Measurements from ENCODE around the gene PTN. TPM values are rescaled to one million over a fixed set of nuclear protein-coding genes. Genes with fewer than 3 reads are reported as not detected.
"Not testable (repeated sequence)": the region's sequence is repeated elsewhere in the genome, so short reads cannot be mapped to it uniquely, and the experiment has no call there.

The PTN gene
- total RNA-seq, 2 experiments from 2014 or later: not detected

- Mint-ChIP-seq H3K36me3 (ENCODE audit: low read depth) (no peaks in the 10 kb centered on the region), H3K4me3 (no peak overlapping the region), H3K27me3 (no peaks in the 10 kb centered on the region), H3K9me3 (peaks cover 10% of the 10 kb centered on the region), H3K27ac (no peak overlapping the region), H3K4me1 (ENCODE audit: low read depth) (no peaks in the 10 kb centered on the region)
- no peak for TF ChIP-seq CTCF (IDR thresholded peaks at IDR 0.05)
- intact Hi-C loops (cut with micrococcal nuclease): no loop called here
- CTCF ChIA-PET: no interaction called here
- POLR2A ChIA-PET: no interaction called here
- no peak for DNase-seq
- no peak for ATAC-seq
These were observed 140.2 kb downstream of the PTN start for GRCh38 chr7:137203351-137203750.

- no peak for ATAC-seq
- no peak for TF ChIP-seq CTCF (IDR thresholded peaks at IDR 0.05)
- intact Hi-C loops (cut with micrococcal nuclease): no loop called here
- Mint-ChIP-seq H3K9me3 (no peaks in the 10 kb centered on the region), H3K36me3 (ENCODE audit: low read depth) (no peaks in the 10 kb centered on the region), H3K4me1 (ENCODE audit: low read depth) (no peaks in the 10 kb centered on the region), H3K4me3 (no peak overlapping the region), H3K27me3 (no peaks in the 10 kb centered on the region), H3K27ac (no peak overlapping the region)
- DNase-seq: no peak
- CTCF ChIA-PET: no interaction called here
- POLR2A ChIA-PET: no interaction called here
These were observed 146.9 kb downstream of the PTN start for GRCh38 chr7:137196648-137197047.

- CTCF ChIA-PET: no interaction called here
- ATAC-seq: no peak
- POLR2A ChIA-PET: no interaction called here
These were observed 147.5 kb downstream of the PTN start for GRCh38 chr7:137195996-137196395.

GRCh38 chr7:137181619-137182018 lies 161.9 kb downstream of the PTN start:
- CTCF ChIA-PET; H3K36me3 Mint-ChIP-seq (ENCODE audit: low read depth); intact Hi-C loops (cut with micrococcal nuclease); H3K4me3 Mint-ChIP-seq; H3K9me3 Mint-ChIP-seq; ATAC-seq; DNase-seq; H3K27ac Mint-ChIP-seq; H3K4me1 Mint-ChIP-seq (ENCODE audit: low read depth); POLR2A ChIA-PET; H3K27me3 Mint-ChIP-seq: not testable (repeated sequence)

More at GRCh38 chr7:137195996-137196395, 147.5 kb downstream of the PTN start:
- no peaks in the 10 kb centered on the region for H3K9me3 Mint-ChIP-seq
- intact Hi-C loops (cut with micrococcal nuclease): no loop called here
- no peak for TF ChIP-seq CTCF (IDR thresholded peaks at IDR 0.05)
- no peak overlapping the region for H3K27ac Mint-ChIP-seq
- H3K27me3 Mint-ChIP-seq: no peaks in the 10 kb centered on the region
- H3K4me1 Mint-ChIP-seq (ENCODE audit: low read depth): no peaks in the 10 kb centered on the region
- H3K36me3 Mint-ChIP-seq (ENCODE audit: low read depth): no peaks in the 10 kb centered on the region
- no peak for DNase-seq
- no peak overlapping the region for H3K4me3 Mint-ChIP-seq

All from activated CD8-positive, alpha-beta T cell treated with anti-CD3 and anti-CD28 coated beads for 36 hours (primary cell).